B cell (primary cell): ENCODE measurements around the gene NCLN. TPM values are rescaled to one million over a fixed set of nuclear protein-coding genes. Genes with fewer than 3 reads are reported as not detected.
"Not testable (repeated sequence)": the region's sequence is repeated elsewhere in the genome, so short reads cannot be mapped to it uniquely, and the experiment has no call there.

Experiments used
- ATAC-seq: fragments of 200-7000 bp; cut with Tn5 transposase; one replicate; pipeline ENCODE4 v1.10.0; 2021; ENCODE audit warnings: low read depth, mild to moderate bottlenecking, moderate number of reproducible peaks, moderate library complexity
- CTCF ChIA-PET: fragments of 350-600 bp; sonication (Branson Sonifier 250); formaldehyde crosslinking; loops from one replicate; lab custom pipeline; 2021; ENCODE audit warnings: antibody characterized with exemption, inconsistent platforms; lab: Charles Lee
- POLR2A ChIA-PET: fragments of 350-600 bp; sonication (Branson Sonifier 250); formaldehyde crosslinking; loops from one replicate; lab custom pipeline; 2021; ENCODE audit warnings: antibody characterized with exemption; lab: Charles Lee
- DNase-seq: peaks from one replicate; pipeline ENCODE4 v3.0.0; 2013
- H2AFZ ChIP-seq: 2 replicates; pipeline ENCODE4 v1.6.1; 2012; ENCODE audit warnings: mild to moderate bottlenecking, low read depth, low read length; ENCODE audit not compliant: insufficient read depth, poor library complexity, severe bottlenecking
- H3K27ac ChIP-seq, 2 donors: 1 replicate in 1 of 2; 2 replicates in 1 of 2; pipeline ENCODE4 v1.5.1; 2012 to 2013; ENCODE audit warnings: low read length in 2 of 2, mild to moderate bottlenecking in 2 of 2, moderate library complexity in 1 of 2
- H3K27me3 ChIP-seq, 4 experiments: fragments of 200-600 bp in 1 of 4; sonication (generic) in 1 of 4; replicated peaks in 1 of 4; 1 replicate in 2 of 4; 2 replicates in 2 of 4; pipeline versions ENCODE4 v1.6.1 to v1.7.0; 2013 to 2016; ENCODE audit warnings: low read length in 3 of 4, mild to moderate bottlenecking in 2 of 4, mixed read lengths in 1 of 4, moderate library complexity in 1 of 4; ENCODE audit not compliant: insufficient read depth in 4 of 4, control insufficient read depth in 3 of 4; ENCODE audit errors: control extremely low read depth in 1 of 4
- H3K36me3 ChIP-seq, 2 experiments: replicated peaks in 1 of 2; 1 replicate in 1 of 2; 2 replicates in 1 of 2; pipeline versions ENCODE4 v1.6.1 to v1.7.1; 2013; ENCODE audit warnings: low read length in 1 of 2; ENCODE audit not compliant: insufficient read depth in 2 of 2, control insufficient read depth in 1 of 2; ENCODE audit errors: control extremely low read depth in 1 of 2, extremely low read depth in 1 of 2
- H3K4me1 ChIP-seq, 2 donors: fragments of 200-600 bp in 1 of 2; sonication (generic) in 1 of 2; 1 replicate in 1 of 2; 2 replicates in 1 of 2; pipeline versions ENCODE4 v1.5.1 to v1.6.1; 2013 to 2017; ENCODE audit warnings: low read length in 2 of 2; ENCODE audit not compliant: control insufficient read depth in 2 of 2, insufficient read depth in 2 of 2
- H3K4me2 ChIP-seq: replicated peaks from 2 replicates; pipeline ENCODE3; 2012; ENCODE audit warnings: mild to moderate bottlenecking, low read depth, low read length; ENCODE audit not compliant: poor library complexity, severe bottlenecking
- H3K4me3 ChIP-seq, 5 experiments: fragments of 200-600 bp in 1 of 5; sonication (generic) in 1 of 5; 1 replicate in 3 of 5; 2 replicates in 2 of 5; pipeline versions ENCODE4 v1.5.1 to v1.7.0; 2011 to 2016; ENCODE audit warnings: low read length in 4 of 5, mild to moderate bottlenecking in 4 of 5, low read depth in 2 of 5, control low read depth in 1 of 5, moderate library complexity in 1 of 5; ENCODE audit not compliant: insufficient read depth in 1 of 5; ENCODE audit errors: control extremely low read depth in 1 of 5, extremely low read depth in 1 of 5
- H3K79me2 ChIP-seq: fragments of 200-600 bp; sonication (generic); one replicate; pipeline ENCODE4 v1.6.0; 2016; ENCODE audit warnings: low read length; ENCODE audit not compliant: control insufficient read depth, insufficient read depth
- H3K9ac ChIP-seq: fragments of 200-600 bp; sonication (generic); 2 replicates; pipeline ENCODE4 v1.6.1; 2017; ENCODE audit warnings: mild to moderate bottlenecking, low read length, moderate library complexity
- H3K9me3 ChIP-seq, 3 donors: one replicate each; pipeline versions ENCODE4 v1.6.1 to v1.7.1; 2013; ENCODE audit warnings: low read length in 2 of 3; ENCODE audit not compliant: control insufficient read depth in 2 of 3, insufficient read depth in 1 of 3; ENCODE audit errors: control extremely low read depth in 1 of 3
- H4K20me1 ChIP-seq: 2 replicates; pipeline ENCODE4 v1.6.0; 2012; ENCODE audit warnings: mild to moderate bottlenecking, low read length; ENCODE audit not compliant: insufficient read depth, control insufficient read depth, poor library complexity, severe bottlenecking
- H3K27ac Mint-ChIP-seq: one replicate; pipeline ENCODE4 v1.8.0; 2021; ENCODE audit warnings: mixed read lengths
- H3K27me3 Mint-ChIP-seq: one replicate; pipeline ENCODE4 v1.8.0; 2021; ENCODE audit warnings: mixed read lengths
- H3K4me1 Mint-ChIP-seq: one replicate; pipeline ENCODE4 v1.8.0; 2021; ENCODE audit warnings: mixed read lengths
- H3K4me3 Mint-ChIP-seq: one replicate; pipeline ENCODE4 v1.8.0; 2021; ENCODE audit warnings: mixed read lengths
- H3K9me3 Mint-ChIP-seq: one replicate; pipeline ENCODE4 v1.8.0; 2022; ENCODE audit warnings: mixed read lengths; ENCODE audit not compliant: insufficient read depth
- CTCF ChIP-seq: fragments of 200-600 bp; IDR thresholded peaks from one replicate; pipeline ENCODE4 v1.8.0; 2022; ENCODE audit warnings: antibody characterized with exemption, mild to moderate bottlenecking
- EZH2 ChIP-seq: IDR thresholded peaks from 2 replicates; pipeline ENCODE4 v1.6.1; 2012; ENCODE audit warnings: borderline replicate concordance, low read depth, mild to moderate bottlenecking, moderate library complexity, low read length; ENCODE audit not compliant: insufficient read depth, poor library complexity, severe bottlenecking
- WGBS: methylation state at CpG from one replicate; pipeline ENCODE4 v1.1.5; 2013; ENCODE audit warnings: missing lambda C conversion rate; ENCODE audit not compliant: insufficient coverage; 5-methylcytosine and 5-hydroxymethylcytosine counted together
- intact Hi-C: fragments of 100-400 bp; cut with micrococcal nuclease; formaldehyde crosslinking; loops from one replicate; pipeline ENCODE4 v1.10.0; 2022
- polyA plus RNA-seq: library from polyadenylated mRNA; depleted of rRNA; stranded (reverse); fragments of >200 nt; gene quantifications from 2 replicates; pipeline ENCODE4 v1.2.3, GENCODE V29; 2012
- total RNA-seq, 2 donors: library from RNA; stranded (reverse); fragments of 120-200 nt in 1 of 2; gene quantifications; 1 replicate in 1 of 2; 2 replicates in 1 of 2; pipeline versions ENCODE4 v1.2.3 to v1.2.4, GENCODE V29; 2013 to 2022

The NCLN gene
- total and polyA plus RNA-seq, 2 donors (not counting 1 experiment from before 2014, with no cell fraction given), result 55.0 to 82.0 TPM

DNA sequence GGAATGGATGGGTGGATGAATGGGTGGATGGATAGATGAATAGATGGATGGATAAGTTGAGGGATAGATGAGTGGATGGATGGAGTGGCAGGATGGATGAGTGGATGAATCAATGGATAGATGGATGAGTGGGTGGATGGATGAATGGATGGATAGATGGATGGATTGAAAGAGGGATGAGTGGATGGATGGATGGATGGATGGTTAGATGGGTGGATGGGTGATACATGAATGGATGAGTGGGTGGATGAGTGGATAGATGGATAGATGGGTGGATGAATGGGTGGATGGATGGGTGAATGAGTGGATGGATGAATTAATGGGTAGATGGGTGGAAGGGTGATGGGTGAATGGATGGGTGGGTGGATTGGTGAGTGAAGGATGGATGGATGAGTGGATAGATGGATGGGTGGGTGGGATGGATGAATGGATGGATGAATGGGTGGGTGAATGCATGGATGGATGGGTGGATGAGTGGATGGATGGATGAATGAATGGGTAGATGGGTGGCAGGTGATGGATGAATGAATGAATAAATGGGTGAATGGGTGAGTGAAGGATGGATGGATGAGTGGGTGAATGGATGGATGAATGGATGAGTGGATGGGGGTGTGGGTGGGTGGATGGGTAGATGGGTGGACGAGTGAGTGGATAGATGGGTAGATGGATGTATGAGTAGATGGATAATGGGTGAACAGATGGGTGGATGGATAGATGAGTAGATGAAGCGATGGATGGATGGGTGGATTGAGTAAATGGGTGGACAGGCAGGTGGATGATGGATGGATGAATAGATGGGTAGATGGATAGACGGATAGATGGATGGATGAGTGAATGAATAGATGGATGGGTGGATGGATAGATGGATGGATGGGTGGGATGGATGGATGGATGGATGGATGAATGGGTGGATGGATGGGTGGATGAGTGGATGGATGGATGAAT lies 32.2 kb upstream of the NCLN start:
- Histone ChIP-seq H3K4me1 (peaks cover 15% of the 10 kb centered on the region in 2 donors), H3K9ac (no peak overlapping the region), H2AFZ (no peak overlapping the region), H4K20me1 (no peaks in the 10 kb centered on the region), H3K4me2 (no peak overlapping the region), H3K4me3 (no peak overlapping the region), H3K79me2 (no peaks in the 10 kb centered on the region), H3K27me3 (no peaks in the 10 kb centered on the region), H3K9me3 (peaks cover 0 to 9% (median 0%) of the 10 kb centered on the region in 3 donors), H3K27ac (no peak overlapping the region), H3K36me3 (no peaks in the 10 kb centered on the region)
- Mint-ChIP-seq H3K4me3 (no peak overlapping the region), H3K9me3 (peaks cover 3% of the 10 kb centered on the region), H3K27ac (no peak overlapping the region), H3K4me1 (peaks cover 3% of the 10 kb centered on the region), H3K27me3 (no peaks in the 10 kb centered on the region)
- DNase-seq (no peak), ATAC-seq (no peak)
- no peak for TF ChIP-seq CTCF
- no peak for TF ChIP-seq EZH2
- CTCF ChIA-PET, result interaction anchor here (0.8 kb wide), 1 partner anchor 13 kb away, joined by 3 read pairs; no protein-coding TSS in a partner anchor
- WGBS, result 93% methylated on average over 3 of the region's 3 CpGs
- intact Hi-C loops, result loop anchor here (2.0 kb wide), 1 partner anchor 19 kb away; no protein-coding TSS in a partner anchor
- POLR2A ChIA-PET, result no interaction called here

GRCh38 chr19:3154447-3154846 lies 31.3 kb upstream of the NCLN start:
- H3K4me3 Mint-ChIP-seq, result peak overlapping the region; percentile 76
- H3K9me3 ChIP-seq, H3K4me1 Mint-ChIP-seq, H3K9me3 Mint-ChIP-seq, H4K20me1 ChIP-seq, CTCF ChIA-PET, H3K9ac ChIP-seq, ATAC-seq, H3K27ac Mint-ChIP-seq, DNase-seq, H3K27me3 Mint-ChIP-seq, POLR2A ChIA-PET, H3K27ac ChIP-seq, H3K27me3 ChIP-seq, H3K79me2 ChIP-seq, H3K36me3 ChIP-seq, H2AFZ ChIP-seq, H3K4me3 ChIP-seq: not testable (repeated sequence)
- intact Hi-C loops, result loop anchor here (2.0 kb wide), 1 partner anchor 18 kb away; no protein-coding TSS in a partner anchor
- 90% methylated on average over 3 of the region's 3 CpGs for WGBS
- Histone ChIP-seq H3K4me1 (peaks cover 15% of the 10 kb centered on the region in 2 donors), H3K4me2 (peak overlapping the region; percentile 52)
